Retina (tissue), 1 donor: ENCODE measurements around the gene HPS5.

ENCODE experiments used
- DNase-seq: peaks from one replicate; pipeline ENCODE4 v3.0.0-alpha.2; 2016

HPS5 gene

DNA sequence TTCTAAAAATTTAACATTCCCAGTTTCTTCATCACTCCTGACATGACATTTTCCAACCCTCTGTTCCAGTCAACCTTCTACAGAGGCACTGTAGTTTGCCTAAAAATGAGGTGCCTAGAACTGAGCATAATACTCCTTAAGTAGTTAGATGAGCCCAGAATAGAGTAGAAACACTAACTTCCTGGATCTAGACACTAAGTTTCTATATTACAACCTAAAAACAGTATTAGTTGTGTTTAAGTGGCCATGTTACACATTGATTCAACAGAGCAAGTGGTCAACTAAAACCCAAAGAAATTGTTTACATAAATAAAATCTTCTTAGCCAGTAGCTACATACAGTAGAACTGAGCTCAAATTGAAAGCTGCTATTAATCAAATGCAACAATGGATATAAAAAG lies 1.3 kb downstream of the HPS5 start:
- no peak for DNase-seq

DNA sequence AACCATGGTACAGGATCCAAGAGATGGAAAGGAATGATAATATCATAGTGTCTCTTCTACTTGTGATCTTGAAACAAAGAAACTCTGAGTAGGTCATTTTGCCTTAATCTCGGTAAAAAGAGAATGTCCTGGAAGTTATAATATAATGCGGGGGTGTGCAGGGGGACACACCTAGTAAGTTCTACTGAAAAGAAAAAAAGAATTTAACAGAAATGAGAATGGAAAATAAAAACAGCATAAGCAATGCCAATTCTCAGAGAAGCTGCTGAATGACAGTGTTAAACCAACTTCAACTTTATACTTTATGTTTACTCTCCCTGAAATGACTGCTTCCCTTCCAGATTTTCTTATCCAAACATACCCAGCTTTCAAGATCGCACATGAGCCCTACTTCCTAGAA lies 2.0 kb downstream of the HPS5 start:
- no peak for DNase-seq

DNA sequence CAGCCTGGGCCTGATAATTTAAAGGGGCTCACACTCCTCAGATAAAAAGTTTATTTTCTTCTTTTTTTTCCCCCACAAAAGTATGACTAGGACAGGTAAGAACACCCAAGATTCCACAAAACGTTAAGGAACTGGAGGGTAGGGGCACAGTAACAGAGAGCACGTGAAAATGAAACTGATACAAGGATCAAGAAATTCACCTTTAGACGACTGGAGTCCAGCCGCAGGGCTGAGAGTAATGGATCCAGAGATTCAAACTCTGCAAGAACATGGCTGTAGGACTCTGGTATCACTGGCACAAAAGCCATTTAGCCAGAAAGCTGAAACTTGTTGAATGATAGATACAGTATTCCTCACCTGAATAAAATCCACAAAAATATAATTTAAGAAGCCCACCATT lies 4.4 kb downstream of the HPS5 start:
- no peak for DNase-seq

DNA sequence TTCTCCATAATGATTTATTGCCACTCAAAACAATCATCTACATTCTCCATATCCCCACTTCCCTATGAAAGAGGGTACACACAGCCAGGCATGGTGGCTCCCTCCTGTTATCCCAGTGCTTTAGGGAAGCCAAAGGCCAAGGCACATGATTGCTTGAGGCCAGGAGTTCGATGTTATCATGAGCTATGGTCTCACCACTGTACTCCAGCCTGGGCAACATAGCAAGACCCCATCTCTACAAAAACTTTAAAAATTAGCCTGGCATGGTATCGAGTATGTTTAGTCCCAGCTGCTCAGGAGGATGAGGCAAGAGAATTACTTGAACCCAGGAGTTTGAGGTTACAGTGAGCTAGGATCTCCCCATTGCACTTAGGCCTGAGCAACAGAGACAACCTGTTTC lies 6.0 kb downstream of the HPS5 start:
- DNase-seq: no peak

DNA sequence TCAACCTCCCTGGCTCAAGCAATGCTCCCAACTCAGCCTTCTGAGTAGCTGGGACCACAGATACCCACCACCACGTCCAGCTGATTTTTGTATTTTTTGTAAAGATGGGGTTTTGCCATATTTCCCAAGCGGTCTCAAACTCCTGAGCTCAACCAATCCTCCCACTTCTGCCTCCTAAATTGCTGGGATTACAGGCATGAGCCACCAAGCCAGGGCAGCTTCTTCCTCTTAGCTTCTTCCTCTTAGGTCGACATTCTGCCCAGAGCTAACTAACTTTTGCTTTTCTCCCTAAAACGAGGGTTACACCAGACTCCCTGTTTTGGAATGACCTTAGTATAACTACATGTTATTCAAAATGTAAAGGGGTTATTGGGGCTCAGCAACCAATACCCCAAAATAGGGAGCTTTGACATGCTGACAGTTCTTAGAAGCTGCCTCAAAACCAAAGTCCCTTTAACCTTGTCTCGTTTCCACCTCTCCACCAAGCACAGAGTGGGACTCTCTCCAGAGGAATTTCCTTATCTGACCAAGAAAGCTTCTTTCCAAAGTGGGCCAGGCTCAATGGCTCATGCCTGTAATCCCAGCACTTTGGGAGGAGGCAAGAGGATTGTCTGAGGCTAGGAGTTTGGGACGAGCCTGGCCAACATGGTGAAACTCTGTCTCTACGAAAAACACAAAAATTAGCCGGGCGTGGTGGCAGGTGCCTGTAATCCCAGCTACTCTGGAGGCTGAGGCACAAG lies 7.0 kb downstream of the HPS5 start:
- no peak for DNase-seq

DNA sequence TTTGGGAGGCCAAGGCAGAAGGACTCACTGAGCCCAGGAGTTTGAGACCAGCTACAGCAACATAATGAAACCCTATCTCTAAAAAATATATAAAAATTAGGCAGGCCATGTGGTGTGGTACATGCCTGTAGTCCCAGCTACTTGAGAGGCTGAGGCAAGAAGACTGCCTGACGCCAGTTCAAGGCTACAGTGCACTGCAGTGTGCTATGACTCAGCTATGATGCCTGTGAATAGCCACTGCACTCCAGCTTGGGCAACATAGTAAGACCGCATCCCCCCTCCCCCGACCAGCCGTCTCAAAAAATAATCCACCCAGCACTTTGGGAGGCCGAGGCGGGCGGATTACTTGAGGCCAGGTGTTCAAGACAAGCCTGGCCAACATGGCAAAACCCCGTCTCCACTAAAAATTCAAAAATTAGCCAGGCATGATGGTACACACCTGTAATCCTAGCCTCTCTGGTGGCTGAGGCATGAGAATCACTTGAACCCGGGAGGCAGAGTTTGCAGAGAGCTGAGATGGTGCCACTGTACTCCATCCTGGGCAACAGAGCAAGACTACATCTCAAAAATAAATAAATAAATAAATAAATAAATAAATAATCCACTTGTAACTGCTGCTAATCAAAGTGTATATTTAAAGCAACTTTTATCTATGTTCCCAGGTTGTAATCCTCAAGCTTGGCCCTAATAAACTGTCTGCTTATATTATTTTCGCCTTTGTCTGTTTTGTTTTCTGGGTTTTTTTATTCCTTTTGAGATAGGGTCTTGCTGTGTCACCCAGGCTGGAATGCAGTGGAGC lies 7.8 kb downstream of the HPS5 start:
- DNase-seq: no peak

DNA sequence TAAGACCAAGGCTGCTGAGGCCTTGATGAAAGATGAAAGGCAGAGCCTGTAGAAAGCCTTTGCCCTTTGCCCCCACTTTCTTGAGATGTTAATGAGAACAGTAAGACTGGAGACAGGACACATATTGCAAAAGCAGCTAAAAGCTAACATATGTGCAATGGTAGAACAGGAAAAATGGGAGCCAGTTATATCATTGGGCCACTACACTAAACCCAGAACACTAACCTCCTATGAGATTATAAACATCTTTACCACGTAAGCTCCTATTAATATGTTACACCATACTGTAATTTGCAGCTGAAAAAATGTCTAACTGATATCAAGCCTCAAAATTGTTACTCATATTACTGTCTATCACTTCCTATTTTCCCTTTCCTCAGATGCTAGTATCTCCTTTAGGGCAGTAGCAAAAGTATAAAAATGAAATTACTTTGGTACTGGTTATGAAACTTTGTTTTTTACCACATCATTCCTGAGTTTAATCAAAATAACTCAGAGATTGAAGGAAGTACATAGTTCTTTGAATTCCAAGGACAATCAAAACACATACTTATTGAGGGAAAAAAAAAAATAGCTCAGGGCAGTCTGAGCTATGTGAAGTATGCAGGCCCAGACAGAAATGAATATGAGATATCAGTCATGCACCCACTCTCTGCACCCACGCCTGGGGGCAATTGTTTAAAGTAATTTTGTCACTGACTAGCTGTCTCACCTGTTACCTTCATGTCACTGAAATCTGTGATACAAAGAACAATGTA lies 9.1 kb downstream of the HPS5 start:
- no peak for DNase-seq

DNA sequence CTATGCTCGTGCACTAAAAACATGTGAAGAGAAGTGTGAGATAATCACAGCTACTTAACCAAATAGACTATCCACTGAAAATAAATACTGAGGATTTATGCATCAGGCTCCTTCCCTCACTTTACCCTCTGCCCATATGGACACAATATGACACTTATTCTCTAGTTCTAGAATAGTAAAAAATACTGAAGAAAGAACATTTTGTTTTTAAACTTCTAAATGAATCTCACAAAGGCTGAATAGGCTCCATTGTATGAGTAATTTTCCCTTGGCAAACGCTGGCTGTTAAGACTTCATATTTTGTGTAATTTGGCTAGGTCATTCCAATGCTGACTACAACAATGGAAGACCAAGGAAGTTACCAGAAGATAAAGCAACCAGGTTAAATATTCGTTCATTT lies 9.9 kb downstream of the HPS5 start:
- DNase-seq: no peak

DNA sequence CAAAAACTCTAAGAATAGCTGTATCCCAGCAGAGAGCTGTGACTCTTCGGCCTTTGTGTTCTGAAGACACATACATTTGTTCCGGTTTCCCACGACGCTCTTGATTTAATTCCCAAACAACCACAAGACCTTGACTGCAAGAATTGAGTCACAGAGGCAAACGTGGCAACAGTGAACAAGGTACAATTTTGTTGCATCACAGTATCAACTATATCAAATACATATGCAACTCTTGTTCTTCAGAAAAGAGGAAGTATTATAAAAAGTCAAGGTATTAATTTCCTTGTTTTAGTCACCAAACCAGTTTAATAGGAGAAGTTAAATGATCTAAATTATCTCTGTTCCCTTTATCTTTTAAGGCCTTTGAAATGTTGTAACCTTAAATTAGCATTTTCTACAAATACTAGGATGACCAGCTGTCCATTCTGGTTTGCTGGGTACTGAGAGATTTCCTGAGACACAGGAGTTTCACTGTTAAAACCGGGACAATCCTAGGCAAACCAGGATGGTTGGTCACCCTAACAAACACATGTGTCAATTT lies 11.1 kb downstream of the HPS5 start:
- DNase-seq: no peak

DNA sequence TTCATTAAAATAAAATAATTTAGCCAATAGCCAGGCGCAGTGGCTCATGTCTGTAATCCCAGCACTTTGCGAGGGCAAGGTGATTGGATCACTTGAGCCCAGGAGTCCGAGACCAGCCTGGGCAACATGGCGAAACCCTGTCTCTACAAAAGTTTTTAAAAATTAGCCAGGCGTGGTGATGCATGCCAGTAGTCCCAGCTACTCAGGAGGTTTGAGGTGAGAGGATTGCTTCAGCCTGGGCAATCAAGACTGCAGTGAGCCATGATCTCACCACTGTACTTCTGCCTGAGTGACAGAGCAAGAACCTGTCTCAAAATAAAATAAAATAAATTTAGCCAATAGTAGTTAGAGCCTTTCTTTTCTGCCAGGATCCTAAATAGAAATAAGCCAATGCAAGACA lies 12.2 kb downstream of the HPS5 start:
- DNase-seq: no peak

DNA sequence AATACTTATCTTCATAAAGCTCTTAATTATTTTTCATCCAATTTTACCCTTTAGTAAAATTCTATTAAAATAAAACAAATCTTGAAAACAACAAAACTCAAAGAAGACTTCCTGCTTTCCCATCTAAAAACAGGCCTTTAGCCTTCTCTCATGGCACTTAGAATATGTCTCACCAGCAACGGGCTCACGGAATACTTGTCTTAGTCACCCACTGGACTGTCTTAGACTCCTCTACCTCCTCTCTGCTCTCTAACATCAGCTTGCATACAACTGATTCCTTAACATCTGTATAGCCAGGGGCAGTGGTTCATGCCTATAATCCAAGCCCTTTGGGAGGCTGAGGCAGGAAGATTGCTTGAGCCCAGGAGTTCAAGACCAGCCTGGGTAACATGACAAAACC lies 13.7 kb downstream of the HPS5 start:
- DNase-seq: no peak

DNA sequence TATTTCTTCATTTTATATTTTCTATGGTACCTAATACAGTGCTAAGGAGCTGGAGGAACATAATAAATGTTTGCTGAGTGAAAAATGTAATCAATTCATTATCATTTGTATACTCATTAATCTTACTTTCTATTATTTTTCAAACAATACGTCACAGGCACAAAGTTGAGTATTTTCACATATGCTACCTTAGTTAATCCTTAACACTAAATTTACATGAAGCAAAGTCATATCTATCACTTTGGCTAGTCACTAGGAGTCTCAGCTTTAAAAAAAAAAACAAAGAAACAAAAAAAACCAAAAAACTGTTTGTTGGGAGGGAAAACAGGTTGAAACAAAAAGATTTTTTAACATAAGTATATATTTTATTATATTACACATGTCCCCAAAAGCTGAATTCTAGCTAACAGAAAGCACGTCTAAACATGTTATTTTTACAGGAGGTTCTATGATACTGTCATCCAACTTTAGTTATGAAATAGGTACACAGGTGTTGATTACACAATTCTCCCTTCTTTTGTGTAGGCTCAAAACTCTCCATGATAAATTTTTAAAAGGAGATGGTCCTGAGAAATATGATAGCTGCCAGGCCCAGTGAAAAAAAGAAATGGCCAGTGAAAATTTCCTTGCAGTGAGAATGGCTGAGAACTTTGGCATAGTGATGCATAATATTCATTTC lies 14.3 kb downstream of the HPS5 start:
- DNase-seq: no peak

DNA sequence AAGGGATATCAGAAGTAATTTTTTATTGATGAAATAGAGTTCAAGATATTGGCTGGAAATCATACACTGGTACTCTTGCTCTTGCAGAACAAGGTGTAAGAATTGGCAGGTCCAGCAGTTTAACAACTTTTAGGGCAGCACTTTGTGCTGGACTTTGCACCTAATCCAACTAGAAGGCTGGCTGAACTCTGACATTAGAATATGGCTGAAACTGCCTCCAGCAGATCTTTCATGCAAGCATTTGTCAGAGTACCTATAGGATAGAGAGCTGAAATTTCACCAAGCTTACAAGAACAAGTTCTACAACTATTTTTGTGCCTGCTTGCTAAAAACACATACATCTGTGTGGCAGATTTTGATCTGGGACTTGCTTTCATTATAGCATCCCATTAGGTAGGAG lies 17.2 kb downstream of the HPS5 start:
- no peak for DNase-seq

DNA sequence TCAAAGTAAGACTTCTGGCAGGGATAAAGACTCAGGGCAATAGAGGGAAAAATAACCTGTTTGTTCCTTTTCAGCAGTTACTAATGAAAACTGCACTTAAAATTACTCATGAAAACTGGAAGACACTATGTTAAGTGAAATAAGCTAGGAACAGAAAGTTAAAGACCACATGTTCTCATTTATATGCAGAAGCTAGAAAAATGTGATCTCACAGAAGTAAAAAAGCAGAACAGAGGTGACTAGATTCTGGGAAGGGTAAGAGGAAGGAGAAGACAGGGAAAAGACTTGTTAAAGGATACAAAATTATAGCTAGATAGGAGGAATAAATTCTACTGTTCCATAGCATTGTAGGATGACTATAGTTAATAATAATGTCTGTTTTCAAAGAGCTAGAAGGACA lies 22.2 kb downstream of the HPS5 start:
- no peak for DNase-seq

DNA sequence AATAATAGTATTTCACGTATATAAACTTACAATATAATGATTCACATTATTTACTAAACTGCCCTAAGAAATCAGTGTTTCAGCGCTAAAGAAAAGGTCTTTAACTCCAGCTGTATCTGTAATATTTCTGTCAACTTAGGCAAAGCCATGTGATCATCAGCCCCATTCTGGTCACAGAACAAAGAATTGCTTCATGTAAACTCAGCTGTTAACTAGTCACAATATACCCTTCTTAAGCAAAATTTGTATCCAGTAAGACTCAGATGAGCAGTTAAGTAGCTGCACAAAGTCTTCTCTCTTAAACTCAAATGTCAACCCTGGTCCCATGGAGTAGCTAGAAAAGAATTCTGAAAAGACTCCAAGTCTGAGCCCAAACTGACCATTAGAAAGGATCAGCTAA lies 26.6 kb downstream of the HPS5 start:
- no peak for DNase-seq

DNA sequence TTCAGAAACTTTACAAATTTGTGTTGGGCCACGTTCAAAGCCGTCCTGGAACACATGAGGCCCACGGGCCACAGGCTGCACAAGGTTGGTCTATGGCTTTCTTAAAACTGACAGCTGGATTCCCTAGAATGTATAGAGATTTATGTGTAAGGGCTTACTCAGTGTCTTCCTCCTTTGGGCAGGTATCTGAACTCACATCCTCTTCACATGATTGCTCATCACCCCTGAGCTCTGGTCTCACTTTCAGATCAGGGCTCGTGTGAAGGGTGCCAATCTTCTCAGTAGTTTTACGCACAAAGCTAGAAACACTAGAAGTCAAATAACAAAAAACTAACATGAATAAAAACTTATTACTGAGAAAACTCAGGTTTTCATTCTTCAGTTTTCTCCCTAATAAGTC lies 27.1 kb downstream of the HPS5 start:
- DNase-seq: no peak

DNA sequence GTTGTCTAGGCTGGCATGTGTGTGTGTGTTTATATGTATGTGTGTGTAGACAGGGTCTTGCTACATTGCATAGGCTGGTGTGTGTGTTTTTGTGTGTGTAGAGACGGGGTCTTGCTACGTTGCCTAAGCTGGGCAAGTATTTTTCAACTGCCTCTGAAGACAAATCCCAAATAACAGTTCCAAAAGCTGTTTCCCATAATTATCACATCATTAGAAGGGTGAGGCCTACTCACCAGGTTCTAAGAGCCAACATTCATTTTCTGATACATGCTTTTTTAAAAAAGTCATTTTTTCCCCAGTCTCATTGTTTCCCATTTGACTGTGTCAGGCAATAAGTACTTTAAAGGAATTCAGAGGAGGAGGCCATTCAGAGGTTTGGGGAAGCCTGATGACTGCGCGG lies 33.0 kb downstream of the HPS5 start:
- no peak for DNase-seq

DNA sequence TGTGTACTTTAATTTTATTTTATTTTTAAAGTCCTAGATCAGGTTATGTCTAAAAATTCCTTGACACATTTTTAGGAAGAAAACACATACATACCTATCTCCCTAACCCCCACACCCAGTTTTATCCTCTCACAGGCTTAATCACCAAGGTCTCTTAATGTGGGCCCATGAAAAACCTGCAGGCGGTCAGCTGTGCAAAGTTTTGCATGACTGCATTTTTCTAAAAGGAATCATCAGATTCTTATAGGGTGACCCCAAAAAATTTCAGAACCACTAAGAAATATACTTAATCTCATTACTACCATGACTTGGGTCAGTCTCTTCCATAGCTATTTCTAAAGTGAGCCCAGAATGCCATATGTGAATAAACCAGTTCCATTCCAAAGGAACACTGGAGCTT lies 36.1 kb downstream of the HPS5 start:
- no peak for DNase-seq

DNA sequence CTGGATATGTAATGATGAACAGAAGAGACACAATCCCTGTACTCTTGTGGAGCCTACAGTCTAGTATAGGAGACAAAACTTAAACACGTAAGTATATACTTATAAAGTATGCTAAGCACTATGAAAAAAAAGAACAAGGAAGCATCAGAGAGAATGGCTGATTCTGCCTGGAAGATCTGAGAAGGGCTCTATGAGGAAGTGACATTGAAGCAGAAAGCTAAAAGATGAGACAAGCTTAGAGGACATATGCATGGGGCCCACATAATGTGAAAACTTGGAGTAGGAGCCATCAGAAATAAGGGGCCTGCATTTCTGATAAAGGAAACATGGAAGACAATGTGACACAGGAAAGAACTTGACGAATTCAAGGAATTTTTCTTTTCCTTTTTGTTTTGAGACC lies 39.3 kb downstream of the HPS5 start:
- DNase-seq: no peak

DNA sequence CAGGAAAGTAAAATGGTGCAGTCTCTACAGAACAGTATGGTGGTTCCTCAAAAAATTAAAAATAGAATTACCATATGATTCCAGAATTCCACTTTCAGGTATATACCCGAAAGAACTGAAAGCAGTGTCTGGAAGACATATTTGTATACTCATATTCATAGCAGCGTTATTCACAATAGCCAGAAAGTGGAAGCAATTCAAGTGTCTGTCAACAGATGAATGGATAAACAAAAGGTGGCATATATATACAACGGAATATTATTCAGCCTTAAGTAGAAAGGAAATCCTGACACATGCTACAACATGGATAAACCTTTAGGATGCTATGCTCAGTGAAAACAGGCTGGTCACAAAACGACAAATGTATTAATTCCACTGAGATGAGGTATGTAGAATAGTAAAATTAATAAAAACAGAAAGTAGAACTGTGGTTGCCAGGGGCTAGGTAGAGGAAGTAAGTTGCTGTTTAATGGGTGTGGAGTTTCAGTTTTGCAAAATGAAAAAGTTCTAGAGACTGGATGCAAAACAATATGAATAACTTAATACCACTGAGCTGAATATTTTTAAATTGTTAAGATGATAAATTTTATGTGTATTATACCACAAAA lies 41.4 kb downstream of the HPS5 start:
- DNase-seq: no peak

DNA sequence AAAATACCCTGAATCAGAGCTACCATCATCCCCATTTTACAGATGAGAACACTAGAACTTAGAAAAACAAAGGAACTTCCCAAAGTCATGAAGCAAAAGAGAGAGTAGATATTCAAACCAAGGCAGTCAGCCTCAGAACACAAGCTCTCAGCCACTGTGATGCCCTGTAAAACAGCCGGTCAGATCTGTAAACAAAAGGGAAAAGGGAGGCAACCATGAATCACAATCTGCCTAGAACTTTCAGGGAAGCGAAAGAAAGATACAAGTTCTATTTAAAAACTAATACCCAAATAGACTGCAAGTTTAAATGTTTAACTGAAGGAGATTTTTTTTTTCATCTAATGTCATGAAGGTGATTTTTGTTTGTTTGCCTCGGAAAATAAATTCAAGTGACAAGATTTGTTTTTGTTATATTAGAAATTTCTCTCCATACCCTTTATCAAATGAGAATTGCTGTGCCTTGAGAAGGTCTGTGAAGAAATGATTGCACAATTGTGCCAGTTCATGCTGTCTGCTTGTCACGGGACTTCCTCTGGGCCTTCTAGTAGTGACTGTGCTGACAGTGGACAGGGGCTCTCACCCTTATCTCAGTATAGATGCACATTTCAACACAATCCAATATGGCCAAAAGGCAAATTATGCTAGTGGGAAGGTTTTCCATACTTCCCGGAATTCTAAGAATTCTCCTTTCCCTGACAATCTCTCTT lies 44.2 kb downstream of the HPS5 start:
- no peak for DNase-seq

DNA sequence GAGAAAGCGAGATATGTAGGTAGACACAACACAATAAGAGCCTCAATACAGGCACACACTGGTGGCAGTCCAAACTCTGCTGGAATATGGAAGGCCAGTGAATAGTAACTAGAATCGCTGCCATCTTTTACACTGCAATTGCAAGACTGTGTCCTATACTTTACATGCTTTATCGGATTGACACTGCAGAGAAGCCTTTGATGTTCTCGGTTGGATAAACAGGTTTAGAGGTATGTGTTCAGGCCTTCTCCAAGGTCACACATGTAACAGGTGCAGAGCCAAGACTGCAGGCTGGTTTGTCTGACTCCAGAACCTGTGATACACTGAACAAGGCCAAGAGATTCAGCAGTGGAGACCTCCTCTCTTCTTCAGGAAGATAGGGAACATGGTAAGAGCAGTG lies 50.7 kb downstream of the HPS5 start:
- no peak for DNase-seq
